GM19455 (cell line): ENCODE results near the gene DHRS13.
"Not testable (repeated sequence)": the region's sequence is repeated elsewhere in the genome, so short reads cannot be mapped to it uniquely, and the experiment has no call there.

Source experiments
- ATAC-seq: cut with Tn5 transposase; IDR thresholded peaks from one replicate; pipeline ENCODE4 v1.9.1; 2021; ENCODE audit not compliant: unreplicated experiment

Gene DHRS13

DNA sequence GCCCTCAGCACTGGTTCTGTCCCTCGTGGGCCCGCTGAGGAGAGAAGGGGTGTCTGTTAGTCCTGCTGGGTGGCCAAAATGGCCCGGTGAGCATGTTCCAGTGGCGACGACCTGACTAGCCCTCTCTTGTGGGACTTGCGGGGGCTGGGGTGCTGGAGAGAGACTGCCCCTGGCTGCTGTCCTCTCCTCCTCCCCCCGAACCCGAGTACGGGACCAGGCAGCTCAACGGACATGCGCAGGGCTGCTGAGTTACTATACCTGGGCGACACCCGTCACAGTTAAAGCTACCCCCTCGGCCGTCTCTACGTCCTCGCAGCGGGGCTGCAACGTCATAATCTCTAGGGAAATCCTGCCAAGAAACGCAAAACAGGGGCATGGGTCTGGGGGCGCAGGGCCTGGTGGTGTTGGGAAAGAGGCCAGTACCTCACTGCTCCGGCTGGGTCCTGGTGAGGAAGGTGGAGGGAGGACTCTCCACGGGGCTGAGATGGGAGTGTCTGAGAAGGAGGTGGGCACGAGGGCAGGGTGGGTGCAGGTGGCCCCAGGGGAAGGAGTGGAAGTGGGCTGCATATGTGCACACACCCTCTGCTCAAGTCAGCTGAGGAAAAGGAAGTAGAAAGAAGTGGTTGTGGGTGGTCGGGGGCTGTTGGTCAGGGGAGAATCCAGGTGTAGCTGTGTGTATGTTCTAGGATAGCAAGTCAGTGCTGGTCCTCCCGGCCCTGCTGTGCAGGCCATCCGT is 18.7 kb downstream of the DHRS13 start:
- no peak for ATAC-seq

DNA sequence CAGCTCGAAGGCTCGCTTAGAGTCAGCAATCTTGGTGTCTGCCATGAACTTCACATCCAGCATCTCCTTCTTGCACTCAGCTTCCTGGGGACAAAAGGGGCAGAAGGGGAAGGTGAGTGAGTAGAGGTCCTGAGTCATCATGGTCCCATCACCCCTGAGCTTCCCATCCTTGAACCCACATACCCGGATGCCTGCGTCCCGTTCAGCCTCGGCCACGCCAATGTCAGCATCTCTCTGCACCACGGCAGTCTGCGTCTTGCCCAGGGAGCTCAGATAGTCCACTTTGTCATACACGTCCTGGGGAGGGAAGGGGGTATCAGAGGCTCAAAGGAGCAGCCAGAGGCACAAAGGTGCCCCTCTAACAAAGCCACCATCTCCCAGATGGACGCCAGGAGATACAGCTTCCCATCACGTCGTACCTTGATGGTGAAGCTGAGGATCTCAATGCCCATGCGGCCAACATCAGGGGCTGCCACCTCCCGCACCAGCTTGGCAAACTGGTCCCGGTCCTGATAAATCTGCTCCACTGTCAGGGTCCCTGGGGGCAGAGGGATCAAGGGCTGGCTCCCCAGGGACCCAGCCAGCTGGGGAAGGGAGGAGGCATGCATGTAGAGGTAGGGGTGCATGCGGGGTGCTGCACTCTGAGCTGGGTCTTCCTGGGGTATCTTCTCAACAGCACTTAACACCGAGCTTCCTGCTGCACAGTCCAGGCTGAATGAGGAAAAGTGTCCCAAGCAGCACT is 20.6 kb downstream of the DHRS13 start:
- ATAC-seq, result no peak

DNA sequence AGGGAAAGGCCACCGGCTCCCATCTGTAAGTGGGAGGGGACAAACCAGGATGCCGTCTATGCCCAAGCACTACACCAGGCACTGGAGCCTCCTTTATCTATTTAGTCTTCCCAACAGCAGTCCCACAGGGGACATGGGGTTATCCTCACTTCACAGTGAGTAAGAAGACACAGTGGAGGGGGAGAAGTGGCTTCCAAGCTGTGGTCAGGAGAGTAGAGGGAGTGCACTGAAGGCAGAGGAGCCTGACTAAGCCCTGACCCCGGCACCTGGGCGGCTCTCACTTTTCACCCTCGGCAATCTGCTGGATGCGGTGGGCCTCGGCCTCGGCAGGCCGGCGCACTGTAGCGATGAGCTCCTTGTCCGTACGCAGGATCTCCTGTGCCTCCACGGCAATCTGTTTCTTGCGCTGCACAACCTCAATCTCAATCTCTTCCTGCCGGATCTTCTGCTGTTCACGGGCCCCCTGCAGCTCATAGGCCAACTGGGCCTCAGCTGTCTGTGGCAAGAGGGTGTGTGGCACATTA is 21.3 kb downstream of the DHRS13 start:
- no peak for ATAC-seq

DNA sequence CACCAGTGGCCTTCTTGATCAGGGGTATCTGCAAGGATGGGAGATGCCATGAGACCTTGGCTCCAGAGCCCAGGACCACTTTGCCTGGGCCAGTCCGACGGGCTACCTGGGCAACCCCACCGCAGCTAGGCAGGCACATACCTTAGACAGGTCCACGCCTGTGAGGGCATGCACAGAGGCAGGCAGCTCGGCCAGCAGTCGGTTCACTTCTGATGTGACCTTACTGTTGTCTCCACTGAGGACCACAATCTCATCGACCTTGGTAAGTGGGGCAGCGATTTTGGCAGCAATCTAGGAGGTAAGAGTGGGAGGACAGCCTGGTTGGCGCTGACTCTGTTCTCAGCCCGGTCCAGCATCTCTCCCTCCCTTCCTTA is 22.3 kb downstream of the DHRS13 start:
- ATAC-seq, result no peak

DNA sequence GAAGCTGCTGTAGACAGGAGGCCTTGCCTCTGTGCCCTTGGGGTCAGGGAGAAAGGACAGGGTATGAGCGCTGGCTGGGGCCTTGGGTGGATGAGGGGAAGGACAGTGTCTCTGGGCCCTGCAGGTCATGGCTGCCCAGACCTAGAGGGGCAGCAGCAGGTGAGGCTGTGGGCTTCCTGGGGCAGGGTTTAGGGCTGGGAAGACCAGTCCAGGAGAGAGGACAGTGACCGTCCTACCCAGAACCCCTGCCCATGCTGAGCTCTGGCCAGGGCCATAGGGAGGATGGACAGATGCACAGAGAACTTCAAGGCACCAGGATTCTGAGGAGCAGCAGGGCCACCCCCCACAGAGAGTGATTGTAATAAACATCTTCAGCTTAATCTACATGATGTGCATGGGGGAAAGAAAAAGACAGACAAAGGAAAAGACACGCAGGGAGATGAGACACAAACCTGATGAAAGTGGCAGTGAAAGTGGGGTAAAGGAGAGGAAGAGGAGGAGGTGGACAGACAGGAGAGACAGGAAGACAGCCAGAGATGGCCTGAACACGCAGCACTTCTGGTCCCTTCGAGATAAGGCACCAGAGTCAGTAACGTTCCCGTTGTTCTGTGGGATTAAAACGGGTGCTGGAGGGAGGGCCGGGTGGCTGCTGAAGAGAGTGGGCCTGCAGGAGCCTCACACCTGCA is 22.9 kb downstream of the DHRS13 start:
- ATAC-seq, result no peak

DNA sequence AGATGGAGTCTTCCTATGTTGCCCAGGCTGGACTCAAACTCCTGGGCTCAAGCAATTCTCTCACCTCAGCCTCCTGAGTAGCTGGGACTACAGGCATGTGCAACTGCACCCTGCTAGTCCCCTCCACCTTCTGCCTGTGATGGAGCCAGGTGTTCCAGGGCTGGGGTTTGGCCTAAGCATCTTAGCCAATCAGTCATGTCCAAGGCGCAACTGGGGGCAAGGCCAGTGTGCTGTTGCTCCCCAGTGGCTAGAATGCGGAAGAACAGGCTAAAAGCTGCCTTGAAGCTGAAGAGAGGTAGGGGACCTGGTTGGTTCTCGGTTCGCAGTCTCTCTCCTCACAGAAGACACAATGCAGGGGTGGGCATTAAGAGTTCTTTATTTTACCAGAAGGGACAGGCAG is 23.9 kb downstream of the DHRS13 start:
- ATAC-seq, result no peak

DNA sequence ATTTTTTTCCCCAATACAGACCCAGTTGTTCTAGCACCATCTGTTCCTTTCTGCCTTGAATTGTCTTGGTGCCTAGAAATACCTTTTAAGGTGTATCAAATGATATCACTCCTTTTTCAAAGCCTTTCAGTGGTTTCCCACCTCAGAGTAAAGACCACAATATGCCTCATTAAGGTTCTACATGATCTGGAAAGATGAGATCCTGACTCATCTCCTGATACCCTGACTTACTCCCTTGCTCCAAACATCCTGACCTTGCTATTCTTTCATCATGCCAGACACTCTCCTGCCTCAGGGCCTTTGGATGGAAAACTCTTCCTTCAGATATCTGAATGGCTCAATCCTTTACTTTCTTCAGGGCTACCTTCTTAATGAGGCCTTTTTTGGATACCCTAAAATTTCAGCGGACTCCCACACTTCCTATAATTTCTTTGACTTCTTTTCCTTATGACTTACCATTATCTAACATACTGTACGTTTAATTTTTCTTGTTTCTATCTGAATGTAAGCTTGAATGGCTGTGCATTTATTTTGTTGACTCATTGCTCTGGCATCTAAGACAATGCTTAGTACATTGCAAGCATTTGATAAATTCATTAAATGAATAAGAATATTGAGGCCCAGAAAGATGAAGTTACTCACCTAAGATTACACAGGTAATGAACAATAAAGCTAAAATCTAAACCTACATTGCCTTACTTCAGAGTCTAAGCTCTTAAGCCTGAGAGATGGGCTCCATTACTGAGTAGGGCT is 24.5 kb downstream of the DHRS13 start:
- ATAC-seq, result no peak

DNA sequence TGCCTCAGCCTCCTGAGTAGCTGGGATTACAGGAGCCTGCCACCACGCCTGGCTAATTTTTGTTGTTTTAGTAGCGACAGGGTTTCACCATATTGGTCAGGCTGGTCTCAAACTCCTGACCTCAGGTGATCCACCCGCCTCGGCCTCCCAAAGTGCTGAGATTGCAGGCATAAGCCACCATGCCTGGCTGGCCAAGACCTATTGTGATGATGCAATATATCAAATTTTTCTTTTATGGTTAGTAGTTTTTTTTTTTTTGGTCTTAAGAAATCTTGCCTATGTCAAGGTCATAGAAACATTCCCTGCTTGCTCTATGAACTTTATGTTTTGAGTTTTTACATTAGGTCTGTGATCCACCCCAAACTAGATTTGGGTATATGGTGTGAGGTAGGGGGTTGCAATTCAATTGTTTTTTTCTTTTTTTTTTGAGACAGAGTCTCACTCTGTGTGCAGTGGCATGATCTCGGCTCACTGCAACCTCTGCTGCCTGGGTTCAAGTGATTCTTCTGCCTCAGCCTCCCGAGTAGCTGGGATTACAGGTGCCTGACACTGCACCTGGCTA is 25.6 kb downstream of the DHRS13 start:
- ATAC-seq, result not testable (repeated sequence)

DNA sequence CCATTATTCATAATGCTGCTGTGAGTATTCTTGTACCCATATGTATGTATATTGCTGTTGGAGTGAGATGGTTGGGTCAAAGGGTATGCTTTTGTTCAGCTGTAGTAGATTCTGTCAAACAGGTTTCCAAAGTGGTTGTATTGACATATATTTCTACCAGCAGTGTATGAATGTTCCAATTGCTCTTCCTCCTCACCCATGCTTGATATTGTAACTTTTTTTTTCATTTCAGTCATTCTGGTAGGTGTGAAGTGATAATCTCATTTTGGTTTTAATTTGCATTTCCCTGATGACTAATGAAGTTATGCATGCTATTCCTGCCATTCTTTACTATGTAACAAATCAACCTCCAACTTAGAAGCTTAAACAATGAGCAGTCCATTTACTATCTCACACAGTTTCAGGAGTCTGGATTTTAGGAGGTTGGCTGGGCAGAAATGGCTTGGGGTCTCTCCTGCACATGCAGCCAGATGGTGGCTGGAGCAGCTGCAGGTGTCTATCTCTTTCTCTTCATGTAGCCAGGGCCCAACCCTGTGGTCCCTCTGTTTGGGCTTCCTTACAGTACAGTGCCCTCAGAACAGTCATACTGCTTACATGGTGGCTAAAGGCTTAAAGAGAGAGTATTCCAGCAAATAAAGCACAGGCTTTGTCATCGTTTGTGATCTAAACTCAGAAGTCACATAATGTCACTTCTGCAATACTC is 26.9 kb downstream of the DHRS13 start:
- ATAC-seq, result no peak

DNA sequence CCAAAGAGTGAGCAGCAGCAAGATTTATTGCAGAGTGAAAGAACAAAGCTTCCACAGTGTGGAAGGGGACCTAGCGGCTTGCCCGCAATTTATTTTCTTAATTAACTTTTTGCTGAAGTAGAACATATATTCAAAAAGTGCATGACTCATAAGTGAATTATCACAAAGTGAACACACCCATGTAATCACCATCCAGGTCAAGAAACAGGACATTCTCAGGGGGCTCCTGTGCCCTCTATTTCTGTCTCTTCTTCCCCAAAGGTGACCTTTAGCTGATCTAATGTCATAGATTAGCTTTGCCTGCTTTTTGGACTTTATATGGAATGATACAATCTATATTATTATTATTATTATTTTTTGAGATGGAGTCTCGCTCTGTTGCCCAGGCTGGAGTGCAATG is 28.1 kb downstream of the DHRS13 start:
- ATAC-seq, result no peak

DNA sequence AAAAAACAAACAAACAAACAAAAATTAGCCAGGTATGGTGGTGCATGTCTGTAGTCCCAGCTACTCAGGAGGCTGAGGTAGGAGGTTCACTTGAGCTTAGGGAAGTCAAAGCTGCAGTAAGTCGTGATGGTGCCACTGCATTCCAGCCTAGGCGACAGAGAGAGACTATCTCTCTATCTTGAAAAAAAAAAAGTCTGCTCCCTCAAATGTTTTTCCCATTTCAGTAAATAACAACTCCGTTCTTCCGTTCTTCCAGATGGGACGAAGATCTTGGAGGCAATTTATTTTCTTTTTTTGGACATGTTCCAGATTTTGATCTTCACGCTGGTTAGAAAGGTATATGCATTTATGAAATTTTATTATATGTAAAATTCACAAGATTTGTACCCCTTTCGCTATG is 29.0 kb downstream of the DHRS13 start:
- no peak for ATAC-seq

DNA sequence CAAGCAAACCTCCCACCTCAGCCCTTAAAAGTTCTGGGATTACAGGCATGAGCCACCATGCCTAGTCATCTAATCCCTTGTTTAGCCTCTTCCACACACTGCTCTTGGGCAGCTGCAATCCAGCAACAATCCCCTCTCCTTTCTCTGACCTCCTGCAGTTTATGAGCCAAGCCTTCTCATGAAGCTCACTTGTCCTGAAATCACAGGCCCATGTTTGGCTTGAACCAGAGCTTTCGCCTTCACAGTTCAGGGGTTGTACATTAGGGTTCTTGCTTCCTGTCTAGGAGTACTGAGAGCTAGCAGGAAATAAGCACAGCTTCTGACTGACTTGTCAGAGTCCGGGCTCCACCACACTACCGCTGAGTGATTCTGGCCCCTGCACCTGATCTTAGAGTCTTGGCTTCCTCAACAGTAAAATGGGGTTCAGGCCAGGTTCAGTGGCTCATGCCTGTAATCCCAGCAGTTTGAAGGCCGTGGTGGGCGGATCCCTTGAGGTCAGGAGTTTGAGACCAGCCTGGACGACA is 31.8 kb downstream of the DHRS13 start:
- peak; percentile 83 for ATAC-seq

DNA sequence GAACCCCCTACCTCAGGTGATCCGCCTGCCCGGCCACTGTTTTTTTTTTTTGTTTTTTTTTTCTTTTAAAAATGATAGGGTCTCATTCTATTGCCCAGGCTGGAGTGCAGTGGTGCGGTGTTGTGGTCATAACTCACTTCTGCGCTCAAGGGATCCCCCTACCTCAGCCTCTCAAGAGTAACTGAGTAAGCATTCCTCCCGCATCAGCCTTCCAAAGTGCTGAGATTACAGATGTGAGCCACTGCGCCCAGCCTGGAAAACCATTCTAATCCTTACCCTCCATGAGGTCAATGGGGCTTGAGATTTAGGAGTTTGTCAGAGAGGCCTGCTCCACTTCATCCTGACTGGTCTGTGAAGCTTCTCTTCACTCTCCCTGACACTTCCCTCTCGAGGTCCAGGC is 35.6 kb downstream of the DHRS13 start:
- ATAC-seq, result no peak

DNA sequence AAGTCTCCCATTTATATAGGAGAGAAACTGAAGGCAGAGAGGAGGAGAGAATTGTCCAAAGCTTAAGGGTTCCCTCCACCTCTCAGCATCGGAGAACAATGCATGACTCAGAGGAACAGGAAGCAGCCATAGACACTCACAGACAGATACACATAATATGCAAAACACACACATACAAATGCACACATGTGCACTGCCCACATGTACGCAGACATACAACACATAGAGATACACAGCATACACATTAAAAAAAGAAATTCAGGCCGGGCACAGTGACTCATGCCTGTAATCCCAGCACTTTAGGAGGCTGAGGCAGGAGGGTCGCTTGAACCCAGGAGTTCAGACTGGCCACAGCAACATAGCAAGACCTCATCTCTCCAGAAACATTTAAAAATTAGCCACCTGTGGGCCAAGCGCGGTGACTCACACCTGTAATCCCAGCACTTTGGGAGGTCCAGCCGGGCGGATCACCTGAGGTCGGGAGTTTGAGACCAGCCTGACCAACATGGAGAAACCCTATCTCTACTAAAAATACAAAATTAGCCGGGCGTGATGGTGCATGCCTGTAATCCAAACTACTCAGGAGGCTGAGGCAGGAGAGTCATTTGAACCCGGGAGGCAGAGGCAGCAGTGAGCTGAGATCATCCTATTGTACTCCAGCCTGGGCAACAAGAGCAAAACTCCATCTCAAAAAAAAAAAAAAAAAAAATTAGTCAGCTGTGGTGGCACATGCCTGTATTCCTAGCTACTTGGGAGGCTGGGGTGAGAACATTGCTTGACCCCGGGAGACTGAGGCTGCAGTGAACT is 36.7 kb downstream of the DHRS13 start:
- no peak for ATAC-seq

DNA sequence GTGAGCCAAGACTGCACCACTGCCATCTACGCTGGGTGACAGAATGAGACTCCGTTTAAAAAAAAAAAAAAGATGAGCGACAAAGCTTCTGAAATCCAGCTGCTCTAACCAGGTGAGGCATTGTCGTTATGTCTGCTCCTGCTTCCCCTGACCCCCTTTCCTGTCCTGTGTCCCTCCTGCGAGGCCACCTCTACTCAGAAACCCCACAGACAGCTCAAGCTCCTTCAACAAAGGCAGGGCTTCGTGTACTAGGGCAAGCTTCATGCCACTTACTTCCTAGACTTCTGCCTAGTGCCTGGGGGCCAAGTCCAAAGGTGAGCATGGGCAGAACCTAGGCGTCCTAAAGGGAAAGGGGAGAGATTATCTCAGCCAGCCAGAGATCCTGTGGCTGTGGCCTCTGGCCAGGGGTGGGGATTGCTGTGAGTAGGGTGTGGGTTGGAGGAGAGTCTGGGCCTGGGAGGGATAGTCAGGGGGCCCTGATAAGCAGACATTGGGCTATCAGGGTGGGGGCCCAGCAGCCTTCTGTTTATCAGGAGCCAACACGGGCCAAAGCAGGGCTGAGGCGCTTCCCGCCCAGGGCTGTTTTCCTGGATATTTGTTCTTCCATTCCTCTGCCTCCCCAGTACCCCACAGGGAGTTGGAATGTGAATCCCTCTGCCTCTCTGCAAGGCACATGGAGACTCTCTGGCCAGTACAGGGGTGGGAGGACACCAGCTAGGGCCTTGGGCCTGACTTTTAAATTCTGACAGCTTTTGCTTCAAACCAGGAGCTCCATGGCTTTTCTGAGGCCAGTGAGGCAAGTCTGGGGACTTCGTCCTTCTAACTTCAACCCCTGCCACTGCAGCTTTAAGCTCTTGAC is 37.7 kb downstream of the DHRS13 start:
- no peak for ATAC-seq

DNA sequence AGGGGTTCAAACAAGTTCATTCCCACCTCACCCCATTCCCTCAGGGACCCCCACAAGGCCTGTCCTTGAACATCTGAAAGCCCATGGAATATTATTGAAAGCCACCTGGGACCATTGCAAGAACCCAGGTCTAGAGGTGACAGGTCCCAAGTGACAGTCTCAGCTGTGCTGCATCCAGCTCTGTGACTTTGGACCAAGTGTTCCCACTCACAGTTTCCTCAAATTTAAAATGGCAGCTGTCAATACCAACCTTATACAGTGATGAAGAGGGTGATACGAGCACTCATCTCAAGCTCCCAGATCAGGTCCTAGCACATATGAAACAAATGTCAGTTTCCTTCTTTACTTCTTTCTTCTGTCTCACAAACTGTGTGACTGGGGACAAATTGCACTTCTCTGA is 38.9 kb downstream of the DHRS13 start:
- ATAC-seq, result no peak

DNA sequence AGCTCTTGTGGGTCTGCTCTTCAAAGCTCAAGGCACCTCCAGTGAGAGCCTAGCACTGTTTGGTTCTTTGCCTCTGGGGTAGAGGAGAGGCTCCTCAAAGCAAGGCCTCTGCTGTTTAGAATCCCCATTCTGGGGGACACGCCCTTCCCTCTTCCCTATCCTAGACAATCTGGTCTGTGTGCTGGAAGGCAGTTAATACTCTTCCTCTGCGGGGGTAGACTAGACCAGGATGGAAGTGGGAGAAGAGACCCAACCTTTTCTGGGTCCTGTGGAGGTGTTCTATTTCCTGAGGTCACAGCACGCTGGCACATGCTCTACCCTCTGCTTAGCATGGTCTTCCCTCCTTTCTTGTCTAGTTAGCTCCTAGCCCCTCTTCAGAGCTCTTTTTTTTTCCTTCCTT is 40.3 kb downstream of the DHRS13 start:
- ATAC-seq, result no peak
